HepG2 (cell line): ENCODE results near the gene NSUN6. TPM values are rescaled to one million over a fixed set of nuclear protein-coding genes. Genes with fewer than 3 reads are reported as not detected.

Experiments
- ATAC-seq: fragments of 200-7000 bp; cut with Tn5 transposase; 3 replicates; pipeline ENCODE4 v1.9.1; 2020; ENCODE audit warnings: mild to moderate bottlenecking, moderate library complexity
- BruUV-seq: library from RNA; stranded (reverse); fragments of 400-500 nt; replicated peaks from 2 replicates; lab custom pipeline; 2021; lab: Mats Ljungman, UMichigan
- CTCF ChIA-PET: fragments of 300-600 bp; formaldehyde crosslinking; extraction: SDS; loops from one replicate; lab custom pipeline; 2021; ENCODE audit warnings: low total read pairs, inconsistent platforms, low intra/inter-chr PET ratio; lab: Yijun Ruan, JAX
- POLR2A ChIA-PET: fragments of 350-600 bp; sonication (Branson Sonifier 250); formaldehyde crosslinking; loops from one replicate; lab custom pipeline; 2020; ENCODE audit warnings: antibody characterized with exemption, inconsistent platforms; lab: Yijun Ruan, JAX
- DNase-seq: peaks from one replicate; pipeline ENCODE4 v3.0.0-alpha.2; 2015; ENCODE audit warnings: low spot score
- FAIRE-seq: peaks from 3 replicates; lab custom pipeline; 2011; peaks lifted over from hg19 to GRCh38; lab: Jason Lieb, UNC
- H2AFZ ChIP-seq: one replicate; pipeline ENCODE4 v1.6.1; 2011; ENCODE audit warnings: low read length, inconsistent platforms
- H3K27ac ChIP-seq: fragments of 300-600 bp; 3 replicates; pipeline ENCODE4 v1.8.0; 2011; ENCODE audit warnings: mixed run types, mild to moderate bottlenecking, mixed read lengths, low read length, inconsistent platforms; ENCODE audit not compliant: insufficient read depth; ENCODE audit errors: extremely low read length
- H3K27me3 ChIP-seq, 2 experiments: fragments of 200-600 bp in 1 of 2; 2 replicates in 1 of 2; 3 replicates in 1 of 2; pipeline versions ENCODE4 v1.6.0 to v1.8.0; 2011; ENCODE audit warnings: low read length in 2 of 2, mild to moderate bottlenecking in 2 of 2, moderate library complexity in 2 of 2, inconsistent platforms in 1 of 2; ENCODE audit not compliant: insufficient read depth in 2 of 2, control insufficient read depth in 1 of 2
- H3K36me3 ChIP-seq, 2 experiments: fragments of 200-600 bp in 1 of 2; replicated peaks in 1 of 2; 2 replicates in 1 of 2; 3 replicates in 1 of 2; pipeline versions ENCODE4 v1.5.1 to v1.8.0; 2011; ENCODE audit warnings: low read length in 2 of 2, inconsistent platforms in 1 of 2; ENCODE audit not compliant: insufficient read depth in 2 of 2, control insufficient read depth in 1 of 2
- H3K4me1 ChIP-seq: 2 replicates; pipeline ENCODE4 v1.5.1; 2012; ENCODE audit warnings: low read length, inconsistent platforms; ENCODE audit not compliant: insufficient read depth
- H3K4me2 ChIP-seq: 2 replicates; pipeline ENCODE4 v1.6.0; 2011; ENCODE audit warnings: low read depth, low read length, inconsistent platforms
- H3K4me3 ChIP-seq, 3 experiments: fragments of 200-600 bp in 1 of 3; sonication (generic), shearing (Covaris generic) in 1 of 3; replicated peaks in 1 of 3; 2 replicates each; pipeline ENCODE4 v1.5.1; 2011 to 2016; ENCODE audit warnings: low read length in 3 of 3, inconsistent platforms in 2 of 3, low read depth in 2 of 3, mild to moderate bottlenecking in 2 of 3, control low read depth in 1 of 3, mixed read lengths in 1 of 3; ENCODE audit not compliant: insufficient read depth in 1 of 3
- H3K79me2 ChIP-seq: one replicate; pipeline ENCODE4 v1.6.1; 2011; ENCODE audit warnings: low read length, inconsistent platforms; ENCODE audit not compliant: insufficient read depth
- H3K9ac ChIP-seq: 2 replicates; pipeline ENCODE4 v1.6.0; 2011; ENCODE audit warnings: mild to moderate bottlenecking, low read depth, low read length, inconsistent platforms; ENCODE audit not compliant: insufficient read depth
- H3K9me3 ChIP-seq: 2 replicates; pipeline ENCODE4 v1.5.1; 2012; ENCODE audit warnings: mild to moderate bottlenecking, low read length
- H4K20me1 ChIP-seq: 2 replicates; pipeline ENCODE4 v1.6.0; 2011; ENCODE audit warnings: inconsistent platforms, mild to moderate bottlenecking, low read length, moderate library complexity; ENCODE audit not compliant: insufficient read depth
- BRD4 ChIP-seq: sonication (generic); formaldehyde crosslinking; IDR thresholded peaks from 2 replicates; pipeline ENCODE4 v1.4.0; 2020; ENCODE audit warnings: missing genetic modification reagents
- MXD3 ChIP-seq: IDR thresholded peaks from 2 replicates; pipeline ENCODE4 v1.6.1; 2016; ENCODE audit warnings: mild to moderate bottlenecking, missing biosample characterization, missing genetic modification reagents
- WGBS: methylation state at CpG from one replicate; pipeline ENCODE4 v1.1.6; 2017; ENCODE audit warnings: low lambda C conversion rate; 5-methylcytosine and 5-hydroxymethylcytosine counted together
- in situ Hi-C: cut with HindIII; loops from 2 replicates; pipeline ENCODE4 v1.10.0; 2017; ENCODE audit warnings: low pct_unique_long_range_greater_than_20kb; ENCODE audit not compliant: extremely low pct_ligation_motif_present
- intact Hi-C: fragments of 100-400 bp; cut with micrococcal nuclease; formaldehyde crosslinking; loops from one replicate; pipeline ENCODE4 v1.10.0; 2022; ENCODE audit not compliant: unreplicated experiment
- polyA plus RNA-seq, 8 experiments: library from polyadenylated mRNA; depleted of rRNA in 3 of 8; stranded (reverse) in 7 of 8; unstranded in 1 of 8; fragments of >200 nt; fragmentation: Illumina TruSeq in 4 of 8; extraction: Trizol in 4 of 8; gene quantifications; 2 replicates each; pipeline versions ENCODE4 v1.2.1 to v1.2.3, GENCODE V29; 2011 to 2016; ENCODE audit warnings: low read depth in 4 of 8, missing spikeins in 1 of 8, mixed read lengths in 1 of 8; ENCODE audit not compliant: insufficient read depth in 1 of 8
- total RNA-seq, 5 experiments: library from RNA; depleted of rRNA; stranded (reverse); fragments of >200 nt; fragmentation: Illumina TruSeq; extraction: Trizol; gene quantifications; 2 replicates each; pipeline ENCODE4 v1.2.3, GENCODE V29; 2016; ENCODE audit warnings: low read depth in 1 of 5
- TF ChIP-seq, protein P1 (sequence below): sonication (generic); formaldehyde crosslinking; IDR thresholded peaks from 2 replicates; pipeline ENCODE4 v1.4.0; 2020; ENCODE audit warnings: missing genetic modification reagents
- TF ChIP-seq, protein P2 (sequence below): sonication (generic); formaldehyde crosslinking; IDR thresholded peaks from 2 replicates; pipeline ENCODE4 v1.8.0; 2022; ENCODE audit warnings: missing genetic modification reagents, mild to moderate bottlenecking, inconsistent platforms, borderline replicate concordance

Gene NSUN6
- total and polyA plus RNA-seq, 2 of the 13 experiments (the other 11 are each of a cell fraction or from before 2014, with no cell fraction given) = 17.2 to 19.3 TPM

DNA sequence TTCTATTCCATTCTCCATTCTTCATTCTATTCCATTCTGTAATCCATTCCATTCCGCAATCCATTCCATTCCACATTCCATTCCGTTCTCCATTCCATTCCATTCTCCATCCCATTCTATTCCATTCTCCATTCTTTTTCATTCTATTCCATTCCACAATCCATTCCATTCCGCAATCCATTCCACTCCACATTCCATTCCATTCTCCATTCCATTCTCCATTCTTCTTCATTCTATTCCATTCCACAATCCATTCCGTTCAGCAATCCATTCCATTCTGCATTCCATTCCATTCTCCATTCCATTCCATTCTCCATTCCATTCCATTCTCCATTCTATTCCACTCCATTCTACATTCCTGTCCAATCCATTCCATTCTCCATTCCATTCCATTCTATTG is 85.2 kb downstream of the NSUN6 start:
- Histone ChIP-seq H3K27ac (no peak overlapping the region), H3K9me3 (peaks cover 96% of the 10 kb centered on the region), H3K4me3 (no peak overlapping the region), H3K27me3 (no peaks in the 10 kb centered on the region), H4K20me1 (no peaks in the 10 kb centered on the region), H3K36me3 (no peaks in the 10 kb centered on the region), H3K4me1 (no peaks in the 10 kb centered on the region), H3K9ac (no peak overlapping the region), H3K4me2 (no peak overlapping the region), H2AFZ (no peak overlapping the region), H3K79me2 (no peaks in the 10 kb centered on the region)
- 83% methylated on average over 4 of the region's 4 CpGs for WGBS
- no TSS peak for BruUV-seq
- in situ Hi-C loops = no loop called here
- no peak for TF ChIP-seq BRD4 (CRISPR knock-in tag)
- TF ChIP-seq MXD3 = no peak
- TF ChIP-seq, protein P1, sequence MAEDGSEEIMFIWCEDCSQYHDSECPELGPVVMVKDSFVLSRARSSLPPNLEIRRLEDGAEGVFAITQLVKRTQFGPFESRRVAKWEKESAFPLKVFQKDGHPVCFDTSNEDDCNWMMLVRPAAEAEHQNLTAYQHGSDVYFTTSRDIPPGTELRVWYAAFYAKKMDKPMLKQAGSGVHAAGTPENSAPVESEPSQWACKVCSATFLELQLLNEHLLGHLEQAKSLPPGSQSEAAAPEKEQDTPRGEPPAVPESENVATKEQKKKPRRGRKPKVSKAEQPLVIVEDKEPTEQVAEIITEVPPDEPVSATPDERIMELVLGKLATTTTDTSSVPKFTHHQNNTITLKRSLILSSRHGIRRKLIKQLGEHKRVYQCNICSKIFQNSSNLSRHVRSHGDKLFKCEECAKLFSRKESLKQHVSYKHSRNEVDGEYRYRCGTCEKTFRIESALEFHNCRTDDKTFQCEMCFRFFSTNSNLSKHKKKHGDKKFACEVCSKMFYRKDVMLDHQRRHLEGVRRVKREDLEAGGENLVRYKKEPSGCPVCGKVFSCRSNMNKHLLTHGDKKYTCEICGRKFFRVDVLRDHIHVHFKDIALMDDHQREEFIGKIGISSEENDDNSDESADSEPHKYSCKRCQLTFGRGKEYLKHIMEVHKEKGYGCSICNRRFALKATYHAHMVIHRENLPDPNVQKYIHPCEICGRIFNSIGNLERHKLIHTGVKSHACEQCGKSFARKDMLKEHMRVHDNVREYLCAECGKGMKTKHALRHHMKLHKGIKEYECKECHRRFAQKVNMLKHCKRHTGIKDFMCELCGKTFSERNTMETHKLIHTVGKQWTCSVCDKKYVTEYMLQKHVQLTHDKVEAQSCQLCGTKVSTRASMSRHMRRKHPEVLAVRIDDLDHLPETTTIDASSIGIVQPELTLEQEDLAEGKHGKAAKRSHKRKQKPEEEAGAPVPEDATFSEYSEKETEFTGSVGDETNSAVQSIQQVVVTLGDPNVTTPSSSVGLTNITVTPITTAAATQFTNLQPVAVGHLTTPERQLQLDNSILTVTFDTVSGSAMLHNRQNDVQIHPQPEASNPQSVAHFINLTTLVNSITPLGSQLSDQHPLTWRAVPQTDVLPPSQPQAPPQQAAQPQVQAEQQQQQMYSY = peak; percentile 86
- TF ChIP-seq, protein P2, sequence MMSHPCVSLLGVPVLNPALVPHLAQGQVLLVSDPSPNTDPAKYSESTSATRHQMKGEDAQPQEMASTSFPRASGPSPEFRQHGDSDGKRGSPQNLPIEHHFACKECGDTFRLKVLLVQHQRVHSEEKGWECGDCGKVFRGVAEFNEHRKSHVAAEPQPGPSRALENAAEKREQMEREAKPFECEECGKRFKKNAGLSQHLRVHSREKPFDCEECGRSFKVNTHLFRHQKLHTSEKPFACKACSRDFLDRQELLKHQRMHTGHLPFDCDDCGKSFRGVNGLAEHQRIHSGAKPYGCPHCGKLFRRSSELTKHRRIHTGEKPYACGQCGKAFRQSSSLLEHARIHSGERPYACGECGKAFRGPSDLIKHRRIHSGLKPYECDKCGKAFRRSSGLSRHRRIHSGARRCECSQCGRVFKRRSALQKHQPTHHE (CRISPR knock-in tag) = no peak
- no peak for ATAC-seq
- POLR2A ChIA-PET = no interaction called here
- DNase-seq = no peak
- intact Hi-C loops = no loop called here
- CTCF ChIA-PET = no interaction called here
- FAIRE-seq = no peak
